ENCODE data around the gene DYSF.

GRCh38 chr2:71449343-71449742 is 4.0 kb upstream of the DYSF start:
- TF ChIP-seq, protein P1, sequence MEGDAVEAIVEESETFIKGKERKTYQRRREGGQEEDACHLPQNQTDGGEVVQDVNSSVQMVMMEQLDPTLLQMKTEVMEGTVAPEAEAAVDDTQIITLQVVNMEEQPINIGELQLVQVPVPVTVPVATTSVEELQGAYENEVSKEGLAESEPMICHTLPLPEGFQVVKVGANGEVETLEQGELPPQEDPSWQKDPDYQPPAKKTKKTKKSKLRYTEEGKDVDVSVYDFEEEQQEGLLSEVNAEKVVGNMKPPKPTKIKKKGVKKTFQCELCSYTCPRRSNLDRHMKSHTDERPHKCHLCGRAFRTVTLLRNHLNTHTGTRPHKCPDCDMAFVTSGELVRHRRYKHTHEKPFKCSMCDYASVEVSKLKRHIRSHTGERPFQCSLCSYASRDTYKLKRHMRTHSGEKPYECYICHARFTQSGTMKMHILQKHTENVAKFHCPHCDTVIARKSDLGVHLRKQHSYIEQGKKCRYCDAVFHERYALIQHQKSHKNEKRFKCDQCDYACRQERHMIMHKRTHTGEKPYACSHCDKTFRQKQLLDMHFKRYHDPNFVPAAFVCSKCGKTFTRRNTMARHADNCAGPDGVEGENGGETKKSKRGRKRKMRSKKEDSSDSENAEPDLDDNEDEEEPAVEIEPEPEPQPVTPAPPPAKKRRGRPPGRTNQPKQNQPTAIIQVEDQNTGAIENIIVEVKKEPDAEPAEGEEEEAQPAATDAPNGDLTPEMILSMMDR (IDR thresholded peaks at IDR 0.05; ENCODE audit: extremely low read depth in 1 of 2, insufficient read depth in 1 of 2, low read depth in 1 of 2, low read length in 2 of 2): no peak
- TF ChIP-seq POLR2AphosphoS5 (IDR thresholded peaks at IDR 0.05; ENCODE audit: insufficient read depth, low read depth, low read length): no peak

Measured in endothelial cell of umbilical vein (primary cell).